ENCODE results near the gene DMD. TPM values are rescaled to one million over a fixed set of nuclear protein-coding genes. Genes with fewer than 3 reads are reported as not detected.

DMD gene
- total and polyA plus RNA-seq, 2 of the 8 experiments (the other 6 are each of a cell fraction or from before 2014, with no cell fraction given): 4.8 to 7.4 TPM

GRCh38 chrX:31894152-31894551, 1317.2 kb downstream of the DMD start (continued):
- no peak for TF ChIP-seq E2F6 (IDR thresholded peaks at IDR 0.05)
- no peak for TF ChIP-seq HDAC6 (IDR thresholded peaks at IDR 0.05; ENCODE audit: low read depth, low read length)
- no peak for TF ChIP-seq CHD7 (IDR thresholded peaks at IDR 0.05; ENCODE audit: insufficient replicate concordance, low read length)

All from H1 (cell line).